NCI-H748 treated with DMSO at 0.1 percent for 48 hours (cell line): ENCODE results near the gene ERBB2.
"Not testable (repeated sequence)": the region's sequence is repeated elsewhere in the genome, so short reads cannot be mapped to it uniquely, and the experiment has no call there.

Experiments used
- DNase-seq: peaks from one replicate; lab custom pipeline; 2025; lab: John Stamatoyannopoulos, UW

The ERBB2 gene

DNA sequence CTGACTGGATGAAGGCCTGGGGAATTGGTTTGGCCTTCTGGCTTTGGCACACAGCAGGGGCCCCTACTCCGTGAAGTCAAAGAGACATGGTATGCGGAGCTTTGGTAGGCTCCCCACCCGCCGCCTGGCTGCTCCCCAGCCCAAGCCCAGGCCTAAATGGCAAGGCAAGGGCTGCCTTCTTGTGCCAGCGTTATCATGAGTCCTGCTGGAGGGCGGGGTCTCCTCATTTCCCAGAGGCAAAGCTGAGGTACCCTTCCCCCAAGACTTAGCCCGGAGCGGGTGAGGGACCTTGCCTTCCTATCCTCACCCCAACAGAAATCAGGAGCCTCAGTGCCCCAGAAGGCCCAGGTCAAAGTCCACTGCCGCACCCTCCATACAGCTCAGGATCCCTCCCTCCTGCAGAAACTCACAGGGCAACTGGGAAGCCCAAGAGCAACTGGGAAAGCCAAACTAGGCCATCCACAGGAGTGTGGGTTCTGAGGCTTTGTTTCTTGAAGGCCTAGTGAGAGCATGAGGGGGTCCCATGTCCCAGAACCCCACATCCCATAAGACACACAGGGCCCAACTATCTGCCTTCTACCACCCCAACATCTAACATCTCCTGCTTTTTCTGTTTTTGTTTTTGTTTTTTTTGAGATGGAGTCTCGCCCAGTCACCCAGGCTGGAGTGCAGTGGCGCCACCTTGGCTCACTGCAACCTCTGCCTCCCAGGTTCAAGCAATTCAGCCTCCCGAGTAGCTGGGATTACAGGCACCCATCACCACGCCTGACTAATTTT, 21.3 kb upstream of the ERBB2 start:
- DNase-seq: no peak

DNA sequence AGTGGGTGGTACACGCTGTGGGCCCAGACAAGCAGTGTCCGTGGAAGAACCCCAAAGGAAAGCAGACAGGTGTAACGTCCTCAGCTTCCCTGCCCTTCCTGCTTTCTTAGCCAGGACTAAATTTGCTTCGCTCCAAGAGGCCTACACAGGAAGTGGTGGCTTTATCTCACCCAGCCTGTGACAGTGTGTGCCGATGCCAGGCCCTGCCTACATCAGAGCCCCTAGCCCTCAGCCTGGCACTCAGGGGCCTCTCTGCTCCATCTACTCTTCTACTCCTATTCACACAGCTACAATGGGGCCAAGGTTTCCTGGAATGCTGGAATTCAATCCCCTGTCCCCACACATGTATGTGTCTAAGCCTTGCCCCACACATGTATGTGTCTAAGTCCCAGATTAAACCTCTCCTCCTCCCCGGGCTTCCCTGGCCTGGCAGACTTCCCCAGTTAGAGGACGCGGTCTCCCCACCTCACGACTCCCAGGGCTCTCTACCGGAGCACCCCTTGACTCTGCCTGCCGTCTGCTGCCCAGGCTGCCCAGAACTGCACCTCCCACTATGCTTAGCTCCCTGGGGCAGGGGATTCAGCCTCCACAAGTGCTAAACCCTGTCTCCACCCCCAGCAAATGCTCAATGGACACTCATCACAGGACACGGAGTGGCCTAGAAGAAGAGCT, 20.2 kb upstream of the ERBB2 start:
- DNase-seq: no peak

DNA sequence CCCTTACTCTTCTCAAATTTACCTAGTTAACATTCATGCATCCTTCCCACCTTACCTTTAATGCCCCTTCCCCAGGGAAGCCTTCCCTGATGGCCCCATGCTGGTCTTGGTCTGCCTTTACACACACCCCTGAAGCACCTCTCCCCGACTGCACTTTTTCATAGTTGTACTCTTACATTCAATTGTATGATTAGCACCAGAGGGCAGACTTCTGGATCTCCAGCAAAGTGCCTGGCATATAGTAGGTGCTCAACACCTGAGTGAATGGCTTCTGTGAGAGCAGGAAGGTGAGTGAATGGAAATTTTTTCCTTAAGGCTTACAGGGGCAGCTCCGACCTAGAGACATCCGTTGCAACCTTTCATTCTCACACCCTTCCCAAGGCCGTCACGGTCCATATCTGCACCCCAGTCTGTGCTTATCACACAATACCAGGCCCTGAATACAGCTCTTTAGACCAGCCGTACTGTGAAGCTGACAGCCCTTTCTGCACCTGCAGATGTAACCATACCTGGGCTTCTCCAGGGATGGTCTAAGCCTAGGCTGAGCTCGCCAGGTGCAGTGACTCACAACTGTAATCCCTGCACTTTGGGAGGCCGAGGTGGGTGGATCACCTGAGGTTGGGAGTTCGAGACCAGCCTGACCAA, 16.4 kb upstream of the ERBB2 start:
- DNase-seq: no peak

DNA sequence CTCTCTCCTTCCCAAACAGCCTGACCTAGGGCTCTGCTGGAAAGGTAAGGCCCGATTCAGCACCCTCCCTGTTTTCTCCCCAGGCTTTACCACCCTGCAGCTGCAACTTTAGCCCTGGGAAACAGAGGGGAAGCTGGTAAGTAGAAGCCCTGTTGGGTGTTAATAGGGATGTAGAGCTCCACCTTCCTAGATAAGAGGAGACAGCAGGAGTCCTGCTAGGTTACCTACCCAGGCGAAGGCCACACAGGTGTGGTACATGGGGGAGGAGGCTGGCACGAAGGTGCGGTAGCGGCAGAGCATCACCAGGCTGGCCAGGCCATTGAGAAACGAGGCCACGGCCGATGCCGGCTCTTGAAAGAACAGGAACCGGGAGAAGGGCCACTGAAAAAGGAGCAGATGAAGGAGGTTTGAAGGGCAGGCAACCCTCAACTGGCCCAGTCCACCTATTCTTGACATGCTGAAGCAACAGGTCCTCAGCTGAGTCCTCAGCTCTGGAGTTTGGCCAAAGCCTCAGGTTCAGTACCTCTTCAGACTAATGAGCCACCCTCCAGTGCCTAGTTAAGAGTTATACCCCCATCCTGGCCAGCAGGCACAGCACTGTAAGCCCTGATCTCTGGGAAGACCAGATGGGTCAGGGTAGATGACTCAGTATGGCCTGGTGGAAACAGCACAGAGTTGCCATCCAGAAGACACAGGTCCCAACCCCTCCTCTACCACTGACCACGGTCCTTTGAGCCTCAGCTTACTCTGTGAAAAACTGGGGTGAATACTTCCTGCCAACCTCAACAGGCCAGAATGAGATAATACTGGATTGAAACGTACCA, 15.3 kb upstream of the ERBB2 start:
- no peak for DNase-seq

DNA sequence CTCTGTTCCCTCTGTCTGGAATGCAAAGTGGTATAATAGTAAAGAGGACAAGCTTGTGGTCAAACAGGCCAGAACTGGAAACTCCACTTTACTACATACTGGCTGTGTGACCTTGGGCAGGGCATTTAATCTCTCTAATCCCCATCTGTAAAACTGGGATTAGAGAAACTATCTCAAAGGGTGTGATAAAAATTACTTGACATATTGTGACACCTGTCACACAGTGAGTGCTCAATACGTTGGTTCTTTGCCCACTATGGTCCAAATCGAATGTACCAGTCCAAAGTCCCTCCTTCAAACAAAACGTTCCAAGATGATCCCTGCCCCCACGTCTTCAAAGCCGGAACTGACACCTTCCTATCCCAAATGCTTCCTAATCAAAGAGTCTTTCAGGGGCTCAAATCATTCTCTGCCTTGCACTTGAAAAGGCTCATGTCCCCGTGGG, 12.7 kb upstream of the ERBB2 start:
- DNase-seq: no peak

DNA sequence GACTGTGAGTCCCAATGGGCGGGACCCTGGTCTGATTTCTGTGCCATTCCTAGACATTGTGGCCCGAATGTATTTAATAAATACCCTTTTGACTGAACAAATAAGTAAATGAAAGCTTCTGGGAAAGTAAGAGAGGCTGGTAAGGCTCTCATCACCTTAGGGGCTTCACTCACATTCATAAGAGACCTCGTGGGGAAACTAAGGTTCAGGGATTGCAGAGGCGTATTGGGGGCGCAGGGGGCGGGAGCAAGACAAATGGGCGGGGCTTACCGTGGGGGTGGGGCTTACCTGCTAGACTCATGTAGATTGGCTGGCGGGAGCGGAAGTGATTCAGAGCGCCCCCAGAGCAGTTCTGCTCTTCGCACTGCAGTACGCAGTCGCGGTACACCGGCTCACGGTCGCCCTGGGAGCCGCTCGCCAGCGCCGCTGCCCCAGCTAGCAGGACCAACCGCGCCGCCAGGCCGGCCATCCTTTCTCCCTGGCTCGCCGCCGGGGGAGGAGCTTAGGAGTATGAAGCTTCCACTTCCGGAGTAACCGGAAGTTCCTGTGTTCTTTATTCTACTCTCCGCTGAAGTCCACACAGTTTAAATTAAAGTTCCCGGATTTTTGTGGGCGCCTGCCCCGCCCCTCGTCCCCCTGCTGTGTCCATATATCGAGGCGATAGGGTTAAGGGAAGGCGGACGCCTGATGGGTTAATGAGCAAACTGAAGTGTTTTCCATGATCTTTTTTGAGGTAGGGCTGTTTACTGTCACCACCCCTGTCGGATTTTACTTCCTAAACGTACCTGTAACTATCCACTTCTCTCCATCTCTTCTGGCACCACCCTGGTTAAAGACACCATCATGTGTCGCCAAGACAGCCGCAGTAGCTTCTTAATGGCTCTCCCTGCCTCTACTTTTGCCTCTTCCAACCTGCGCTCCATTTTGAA, 12.1 kb upstream of the ERBB2 start, which contains the start of gene PGAP3:
PGAP3 (minus strand) TSS at position 512 of the 929 bp plus-strand sequence; CDS start at position 469, 43 bp downstream.
- peak; percentile 90 for DNase-seq

DNA sequence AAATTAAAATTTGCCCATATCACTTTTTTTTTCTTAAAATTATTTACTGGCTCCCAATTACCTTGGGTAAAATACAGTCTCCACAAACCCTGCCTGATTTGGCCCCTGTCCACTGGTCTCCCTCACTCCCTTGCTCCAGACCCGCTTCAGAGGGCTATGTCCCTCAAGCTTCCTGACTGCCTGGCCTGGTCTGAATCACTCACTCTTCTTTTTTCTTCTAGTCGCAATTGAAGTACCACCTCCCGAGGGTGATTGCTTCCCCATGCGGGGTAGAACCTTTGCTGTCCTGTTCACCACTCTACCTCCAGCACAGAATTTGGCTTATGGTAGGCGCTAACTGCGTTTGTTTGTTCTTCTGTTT, 11.4 kb upstream of the ERBB2 start:
- no peak for DNase-seq

DNA sequence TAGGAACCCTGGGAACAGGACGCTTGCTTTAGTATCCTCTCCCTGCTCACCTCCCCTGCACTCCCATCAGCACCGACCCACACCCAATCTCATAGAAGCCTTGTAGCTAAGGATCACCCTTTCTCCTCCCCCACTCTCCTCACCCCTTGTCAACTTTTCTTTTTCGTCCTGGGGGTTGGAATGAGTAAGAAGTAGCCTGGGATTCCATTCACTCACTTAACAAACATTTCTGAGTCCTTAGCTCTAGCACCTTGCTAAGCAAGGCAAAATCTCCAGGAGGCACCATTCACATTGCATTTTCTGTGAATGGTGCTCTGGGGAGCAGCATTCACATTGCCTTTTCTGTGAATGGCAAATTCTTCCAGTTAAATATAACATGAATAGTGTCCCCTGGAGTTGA, 10.9 kb upstream of the ERBB2 start:
- DNase-seq: no peak

DNA sequence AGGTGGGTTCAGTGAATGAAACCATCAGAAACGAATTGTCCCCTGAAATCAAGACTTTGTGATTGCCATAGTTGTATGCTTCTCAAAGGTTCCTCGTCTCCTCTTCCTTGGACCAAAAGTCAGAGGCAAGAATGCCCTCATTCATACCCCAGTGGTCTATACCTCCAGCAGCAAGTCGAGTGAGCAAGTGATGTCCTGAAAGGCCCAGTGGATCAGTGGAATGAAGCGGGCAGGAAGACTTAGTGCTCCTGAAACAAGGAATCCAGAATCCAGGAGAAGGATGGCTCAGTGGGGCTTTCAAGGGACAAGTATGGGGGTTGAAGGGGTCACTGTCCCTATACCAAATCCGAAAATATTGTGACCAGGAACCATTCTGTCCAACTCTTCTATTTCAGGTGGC, 5.3 kb upstream of the ERBB2 start:
- DNase-seq: no peak

DNA sequence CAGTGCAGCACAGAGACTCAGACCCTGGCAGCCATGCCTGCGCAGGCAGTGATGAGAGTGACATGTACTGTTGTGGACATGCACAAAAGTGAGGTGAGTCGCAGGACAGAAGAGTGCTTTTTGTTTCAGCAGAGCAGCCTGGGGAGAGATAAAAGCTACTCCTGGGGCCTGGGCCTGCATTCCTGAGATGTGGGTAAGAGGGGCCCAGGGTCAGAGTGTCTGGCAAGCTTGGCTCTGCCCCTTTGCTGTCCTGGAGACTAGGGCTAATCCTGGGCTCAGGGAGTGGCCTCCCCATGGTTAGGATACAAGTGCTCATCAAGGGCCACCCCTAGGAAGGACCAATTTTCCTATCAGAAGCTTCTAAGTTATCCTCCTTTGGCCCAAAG, 4.8 kb upstream of the ERBB2 start:
- DNase-seq: no peak

DNA sequence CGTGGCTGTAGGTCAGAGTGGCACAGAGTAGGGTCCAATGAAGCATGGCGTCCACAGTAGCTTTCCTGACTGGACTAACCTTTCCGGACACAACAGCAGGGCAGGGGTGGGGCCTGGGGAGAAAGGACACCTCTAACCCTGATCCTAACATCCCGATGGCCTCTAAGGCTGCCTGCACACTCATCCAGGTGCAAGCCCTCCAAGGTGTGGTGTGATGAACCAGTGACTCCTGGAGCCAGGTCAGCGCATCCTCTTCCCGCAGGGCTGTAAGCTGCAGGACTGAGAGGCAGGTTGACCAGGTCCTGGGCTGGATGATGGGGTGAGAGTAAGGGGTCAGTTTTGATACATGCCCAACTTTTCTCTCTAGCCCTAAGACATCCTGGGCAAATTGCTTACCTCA, 3.1 kb upstream of the ERBB2 start:
- DNase-seq: no peak

DNA sequence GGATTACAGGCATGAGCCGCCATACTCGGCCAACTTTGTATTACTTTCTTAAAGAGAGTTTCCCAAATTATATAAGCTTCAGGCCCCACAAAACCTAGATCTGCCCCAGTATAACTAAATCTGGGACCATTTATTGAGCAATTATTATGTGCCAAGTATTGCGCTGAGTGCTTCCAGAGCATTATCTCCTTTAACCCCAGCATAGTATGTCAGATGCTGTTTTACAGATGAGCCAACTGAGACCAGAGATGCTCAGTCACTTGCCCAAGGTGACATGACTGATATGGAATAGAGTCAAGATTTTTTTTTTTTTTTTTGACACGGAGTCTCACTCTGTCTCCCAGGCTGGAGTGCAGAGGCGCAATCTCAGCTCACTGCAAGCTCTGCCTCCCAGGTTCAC, 1.9 kb upstream of the ERBB2 start:
- no peak for DNase-seq

DNA sequence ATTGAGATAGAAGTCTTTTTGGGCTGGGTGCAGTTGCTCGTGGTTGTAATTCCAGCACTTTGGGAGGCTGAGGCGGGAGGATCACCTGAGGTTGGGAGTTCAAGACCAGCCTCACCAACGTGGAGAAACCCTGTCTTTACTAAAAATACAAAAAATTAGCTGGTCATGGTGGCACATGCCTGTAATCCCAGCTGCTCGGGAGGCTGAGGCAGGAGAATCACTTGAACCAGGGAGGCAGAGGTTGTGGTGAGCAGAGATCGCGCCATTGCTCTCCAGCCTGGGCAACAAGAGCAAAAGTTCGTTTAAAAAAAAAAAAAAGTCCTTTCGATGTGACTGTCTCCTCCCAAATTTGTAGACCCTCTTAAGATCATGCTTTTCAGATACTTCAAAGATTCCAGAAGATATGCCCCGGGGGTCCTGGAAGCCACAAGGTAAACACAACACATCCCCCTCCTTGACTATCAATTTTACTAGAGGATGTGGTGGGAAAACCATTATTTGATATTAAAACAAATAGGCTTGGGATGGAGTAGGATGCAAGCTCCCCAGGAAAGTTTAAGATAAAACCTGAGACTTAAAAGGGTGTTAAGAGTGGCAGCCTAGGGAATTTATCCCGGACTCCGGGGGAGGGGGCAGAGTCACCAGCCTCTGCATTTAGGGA, 577 bp upstream of the ERBB2 start:
- DNase-seq: not testable (repeated sequence)

DNA sequence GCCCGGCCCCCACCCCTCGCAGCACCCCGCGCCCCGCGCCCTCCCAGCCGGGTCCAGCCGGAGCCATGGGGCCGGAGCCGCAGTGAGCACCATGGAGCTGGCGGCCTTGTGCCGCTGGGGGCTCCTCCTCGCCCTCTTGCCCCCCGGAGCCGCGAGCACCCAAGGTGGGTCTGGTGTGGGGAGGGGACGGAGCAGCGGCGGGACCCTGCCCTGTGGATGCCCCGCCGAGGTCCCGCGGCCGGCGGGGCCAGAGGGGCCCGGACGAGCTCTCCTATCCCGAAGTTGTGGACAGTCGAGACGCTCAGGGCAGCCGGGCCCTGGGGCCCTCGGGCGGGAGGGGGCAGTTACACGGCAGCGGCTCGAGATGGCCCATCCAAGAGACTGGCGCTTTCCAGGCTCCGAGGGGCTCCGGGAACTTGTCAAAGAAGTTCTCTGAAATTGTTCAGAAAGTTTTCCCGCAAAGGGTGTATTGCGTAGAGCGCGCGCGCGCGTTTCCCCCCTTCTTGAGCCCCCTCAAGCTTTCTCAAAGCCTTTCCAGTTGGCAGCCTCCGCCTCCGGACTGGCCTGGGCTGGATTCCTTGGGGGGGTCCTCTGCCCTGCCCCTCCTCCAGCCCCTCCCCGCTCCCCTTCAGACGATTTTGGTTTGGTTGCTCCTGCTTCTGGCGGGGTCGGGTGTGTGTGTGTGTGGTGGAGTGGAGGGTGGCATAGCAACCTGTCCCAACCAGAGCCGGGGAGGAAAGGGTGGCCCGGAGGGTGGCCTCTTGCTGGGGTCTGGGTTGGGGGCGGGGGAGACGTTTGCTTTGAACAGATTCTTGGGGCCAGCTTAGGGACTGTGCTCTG, 504 bp downstream of the ERBB2 start:
- DNase-seq: no peak

DNA sequence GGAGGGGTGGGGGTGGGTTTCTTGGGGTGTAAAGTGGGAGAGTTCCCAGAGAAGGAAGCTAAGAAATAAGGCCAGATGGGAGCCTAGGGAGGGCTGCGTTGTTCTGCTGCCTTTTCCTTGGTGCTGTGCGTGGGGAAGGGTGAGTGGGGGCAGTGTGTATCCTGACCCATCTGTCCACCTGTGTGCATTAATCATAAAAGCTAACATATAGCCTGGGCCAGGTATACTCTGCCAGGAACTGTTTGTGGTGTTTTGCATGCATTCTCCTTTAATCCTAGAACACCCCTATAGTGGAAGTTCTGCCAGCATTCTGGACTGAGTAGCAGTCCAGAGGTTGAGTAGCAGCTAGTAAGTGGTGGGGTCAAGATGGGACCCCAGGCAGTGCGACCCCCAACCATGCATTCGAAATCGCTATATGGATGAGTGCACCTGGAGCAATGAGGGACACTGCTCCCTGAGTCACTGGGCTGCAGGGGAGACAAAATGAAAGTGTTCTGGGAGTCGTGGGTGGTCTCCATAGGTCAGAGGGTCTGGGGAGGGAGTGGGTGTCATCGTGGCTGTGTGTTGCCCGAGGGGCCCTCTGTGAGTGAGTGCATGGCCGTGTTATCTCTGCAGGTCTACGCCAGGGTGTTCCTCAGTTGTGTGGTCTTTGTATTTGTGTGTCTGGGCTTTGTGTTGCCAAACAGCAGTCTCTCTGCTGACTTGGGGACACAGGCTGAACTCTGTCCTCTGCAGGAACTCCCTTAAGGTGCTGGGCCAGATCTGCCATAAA, 1.3 kb downstream of the ERBB2 start:
- DNase-seq: no peak

DNA sequence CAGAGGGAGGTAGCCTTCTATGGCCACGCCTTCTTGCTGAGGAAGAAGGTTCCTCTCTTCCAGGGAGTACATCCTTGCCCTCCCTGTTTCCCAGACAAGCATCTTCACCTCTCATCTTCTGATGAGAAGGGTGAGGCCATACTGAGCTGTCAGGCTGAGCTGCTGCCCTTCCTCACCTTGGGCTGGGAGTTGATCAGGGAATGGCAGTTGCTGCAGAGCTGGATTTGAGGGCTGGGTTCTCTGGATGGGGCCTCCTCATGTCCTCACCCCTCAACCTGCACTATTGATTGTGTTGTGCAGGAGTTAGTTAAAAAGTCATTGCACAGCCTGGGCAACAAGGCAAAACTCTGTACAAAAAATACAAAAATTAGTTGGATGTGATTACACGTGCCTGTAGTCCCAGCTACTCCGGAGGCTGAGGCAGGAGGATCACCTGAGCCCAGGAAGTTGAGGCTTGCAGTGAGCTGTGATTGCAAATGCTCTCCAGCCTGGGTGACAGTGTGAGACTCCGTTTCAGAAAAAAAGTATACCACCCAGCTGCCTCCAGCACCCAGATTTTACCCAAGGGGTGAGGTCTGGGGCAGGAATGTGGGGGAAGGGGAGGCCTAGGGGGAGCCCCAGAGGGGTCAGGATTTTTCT, 2.0 kb downstream of the ERBB2 start:
- no peak for DNase-seq

DNA sequence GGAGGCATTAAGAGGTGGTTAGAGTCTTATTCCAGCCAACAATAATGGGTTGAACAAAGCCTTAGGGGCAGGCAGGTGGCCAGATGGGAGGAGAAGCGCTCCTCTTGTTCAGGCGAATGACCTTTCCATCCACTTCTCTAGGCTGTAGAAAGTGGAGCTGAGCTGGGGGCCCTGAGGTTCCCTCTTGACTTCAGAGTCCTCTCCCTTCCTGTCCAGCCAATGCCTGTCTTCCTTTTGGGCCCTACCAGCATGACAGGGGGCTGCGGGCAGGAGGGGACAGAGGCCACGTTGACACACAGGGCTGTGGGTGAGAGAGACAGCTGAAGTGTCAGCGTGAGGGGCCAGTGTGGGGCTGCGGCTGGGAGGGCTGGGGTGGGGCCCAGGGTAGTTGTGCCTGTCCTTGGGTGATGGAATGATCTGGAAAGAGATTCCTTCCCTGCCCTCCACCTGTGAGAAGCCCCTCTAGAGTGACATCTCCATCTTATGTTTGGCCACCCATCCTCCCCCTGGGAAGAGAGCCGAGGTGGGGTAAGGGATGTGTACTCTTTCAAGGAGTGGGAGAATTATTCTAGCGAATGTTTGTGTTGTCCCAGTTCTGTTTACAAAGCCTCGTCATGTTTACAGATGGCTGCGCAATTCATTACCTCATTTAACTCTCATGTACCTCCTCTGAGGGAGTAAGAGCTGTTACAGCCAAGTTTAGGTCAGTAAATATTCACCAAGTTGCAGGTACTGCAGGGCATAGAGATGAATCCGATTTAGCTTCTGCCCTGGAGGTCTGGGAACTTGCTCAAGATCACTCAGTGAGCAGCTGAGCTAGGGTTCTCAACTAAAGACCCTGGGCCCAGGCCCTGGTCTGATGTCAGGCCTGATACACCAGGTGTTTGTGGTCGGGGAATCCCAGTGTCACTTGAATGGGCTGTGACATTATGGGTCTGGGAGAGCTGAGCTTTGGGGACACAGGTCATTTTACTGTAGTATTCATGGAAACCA, 3.3 kb downstream of the ERBB2 start:
- no peak for DNase-seq
